Fibroblast of the aortic adventitia (primary cell): ENCODE data around the gene FBXO40. TPM values are rescaled to one million over a fixed set of nuclear protein-coding genes. Genes with fewer than 3 reads are reported as not detected.
"Not testable (repeated sequence)": the region's sequence is repeated elsewhere in the genome, so short reads cannot be mapped to it uniquely, and the experiment has no call there.

Experiments used
- DNase-seq: peaks from one replicate; pipeline ENCODE4 v3.0.0-alpha.2; 2010; ENCODE audit warnings: low read depth
- H3K4me3 ChIP-seq: 2 replicates; pipeline ENCODE4 v1.5.1; 2011; ENCODE audit warnings: low read depth, mild to moderate bottlenecking, control low read depth, low read length, moderate library complexity
- total RNA-seq: library from RNA; depleted of rRNA; stranded (reverse); fragments of >200 nt; gene quantifications from 2 replicates; pipeline ENCODE4 v1.2.3, GENCODE V29; 2012; ENCODE audit warnings: low replicate concordance
- TF ChIP-seq, protein P1 (sequence below): IDR thresholded peaks from 2 replicates; pipeline ENCODE4 v1.5.1; 2011; ENCODE audit warnings: mild to moderate bottlenecking, low read length, control low read depth, inconsistent platforms; ENCODE audit not compliant: insufficient read depth

FBXO40 gene
- total RNA-seq, 1 donor: under 0.01 TPM

DNA sequence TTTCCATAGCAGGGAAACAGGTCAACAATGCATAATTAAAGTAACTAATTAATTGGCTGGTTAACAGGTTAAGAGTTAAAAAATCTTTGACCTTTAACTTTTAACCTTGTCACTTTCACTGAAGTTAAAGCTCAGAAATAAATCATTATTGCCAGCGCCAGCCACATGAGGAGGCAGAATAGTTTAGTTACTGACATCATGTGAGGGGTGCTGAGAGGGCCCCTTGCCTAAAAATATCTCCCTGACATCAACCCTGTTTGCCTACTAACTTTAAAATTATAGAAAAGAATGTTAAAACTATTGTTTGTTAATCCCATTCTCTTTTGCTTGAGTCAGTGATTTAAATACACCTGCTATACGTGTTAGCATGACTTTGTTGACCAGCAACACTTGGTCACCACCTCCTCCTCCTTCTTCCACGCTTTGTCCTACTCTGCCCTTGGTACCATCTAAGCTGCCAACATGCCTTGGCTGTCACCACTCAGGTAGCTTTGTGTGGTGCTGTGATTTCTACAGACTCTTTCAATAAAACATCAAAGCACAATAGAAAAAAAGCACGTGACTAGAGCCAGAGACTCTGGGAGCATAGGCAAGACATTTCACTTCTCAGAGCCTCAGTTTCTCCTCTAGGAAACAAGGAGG is 2.7 kb downstream of the FBXO40 start:
- no peak for DNase-seq
- TF ChIP-seq, protein P1, sequence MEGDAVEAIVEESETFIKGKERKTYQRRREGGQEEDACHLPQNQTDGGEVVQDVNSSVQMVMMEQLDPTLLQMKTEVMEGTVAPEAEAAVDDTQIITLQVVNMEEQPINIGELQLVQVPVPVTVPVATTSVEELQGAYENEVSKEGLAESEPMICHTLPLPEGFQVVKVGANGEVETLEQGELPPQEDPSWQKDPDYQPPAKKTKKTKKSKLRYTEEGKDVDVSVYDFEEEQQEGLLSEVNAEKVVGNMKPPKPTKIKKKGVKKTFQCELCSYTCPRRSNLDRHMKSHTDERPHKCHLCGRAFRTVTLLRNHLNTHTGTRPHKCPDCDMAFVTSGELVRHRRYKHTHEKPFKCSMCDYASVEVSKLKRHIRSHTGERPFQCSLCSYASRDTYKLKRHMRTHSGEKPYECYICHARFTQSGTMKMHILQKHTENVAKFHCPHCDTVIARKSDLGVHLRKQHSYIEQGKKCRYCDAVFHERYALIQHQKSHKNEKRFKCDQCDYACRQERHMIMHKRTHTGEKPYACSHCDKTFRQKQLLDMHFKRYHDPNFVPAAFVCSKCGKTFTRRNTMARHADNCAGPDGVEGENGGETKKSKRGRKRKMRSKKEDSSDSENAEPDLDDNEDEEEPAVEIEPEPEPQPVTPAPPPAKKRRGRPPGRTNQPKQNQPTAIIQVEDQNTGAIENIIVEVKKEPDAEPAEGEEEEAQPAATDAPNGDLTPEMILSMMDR: no peak
- no peak overlapping the region for H3K4me3 ChIP-seq

DNA sequence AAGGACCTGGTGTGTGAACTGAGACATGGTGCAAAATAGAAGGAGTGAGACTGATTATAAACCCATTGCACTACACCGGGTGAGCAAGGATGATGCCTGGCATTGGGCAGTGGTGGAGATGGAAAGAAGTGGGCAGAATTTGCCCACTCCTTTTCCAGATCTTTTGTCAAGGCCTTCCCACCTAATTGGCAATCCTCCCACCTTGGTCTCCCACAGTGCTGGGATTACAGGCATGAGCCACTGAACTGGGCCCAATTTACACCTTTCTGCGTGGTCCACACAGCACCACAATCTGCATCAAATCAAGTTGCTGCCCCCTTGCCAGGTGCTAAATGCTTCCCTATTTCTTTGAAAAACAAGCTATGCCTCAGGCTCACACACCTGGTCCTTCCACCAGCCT is 5.4 kb downstream of the FBXO40 start:
- no peak for DNase-seq
- TF ChIP-seq, protein P1: no peak
- no peak overlapping the region for H3K4me3 ChIP-seq

DNA sequence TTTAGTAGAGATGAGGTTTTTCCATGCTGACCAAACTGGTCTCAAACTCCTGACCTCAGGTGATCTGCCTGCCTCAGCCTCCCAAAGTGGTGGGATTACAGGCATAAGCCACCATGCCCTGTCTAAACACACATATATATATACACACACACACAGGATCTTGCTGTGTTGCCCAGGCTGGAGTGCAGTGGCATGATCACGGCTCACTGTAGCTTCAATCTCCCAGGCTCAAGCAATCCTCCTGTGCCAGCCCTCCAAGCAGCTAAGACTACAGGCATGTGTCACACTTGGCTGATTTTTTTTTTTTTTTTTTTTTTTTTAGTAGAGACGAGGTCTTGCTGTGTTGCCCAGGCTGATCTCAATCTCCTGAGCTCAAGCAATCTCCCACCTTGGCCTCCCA is 6.7 kb downstream of the FBXO40 start:
- not testable (repeated sequence) for H3K4me3 ChIP-seq, DNase-seq

DNA sequence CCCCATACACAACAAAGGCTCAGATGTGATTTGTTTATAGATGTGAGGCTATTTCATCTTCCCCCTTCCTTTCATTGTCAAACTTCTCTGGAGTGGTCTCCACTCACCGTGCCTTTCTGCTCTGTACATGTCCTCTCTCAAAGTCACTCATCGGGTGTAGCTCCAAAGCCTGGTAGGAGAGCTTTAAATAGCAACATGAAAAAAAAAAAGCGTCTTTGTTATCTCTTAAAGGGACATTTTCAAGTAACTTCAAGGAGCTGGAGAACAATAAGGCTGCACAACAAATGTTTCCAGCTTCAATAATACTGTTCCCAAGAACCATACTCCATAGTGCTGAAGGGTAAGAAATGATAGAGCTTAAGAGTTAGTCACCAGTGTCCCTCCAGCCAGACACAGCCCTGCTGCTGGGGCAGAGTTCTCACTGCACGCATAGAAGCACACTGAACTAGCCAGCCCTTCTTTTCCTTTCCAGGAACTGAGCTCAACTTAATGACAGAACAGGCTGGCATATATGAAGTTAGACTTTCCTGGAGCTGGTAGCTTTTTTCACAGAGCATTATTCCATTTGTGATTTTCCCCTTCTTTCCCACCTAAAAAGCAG is 8.1 kb downstream of the FBXO40 start:
- TF ChIP-seq, protein P1: no peak
- no peak for DNase-seq

DNA sequence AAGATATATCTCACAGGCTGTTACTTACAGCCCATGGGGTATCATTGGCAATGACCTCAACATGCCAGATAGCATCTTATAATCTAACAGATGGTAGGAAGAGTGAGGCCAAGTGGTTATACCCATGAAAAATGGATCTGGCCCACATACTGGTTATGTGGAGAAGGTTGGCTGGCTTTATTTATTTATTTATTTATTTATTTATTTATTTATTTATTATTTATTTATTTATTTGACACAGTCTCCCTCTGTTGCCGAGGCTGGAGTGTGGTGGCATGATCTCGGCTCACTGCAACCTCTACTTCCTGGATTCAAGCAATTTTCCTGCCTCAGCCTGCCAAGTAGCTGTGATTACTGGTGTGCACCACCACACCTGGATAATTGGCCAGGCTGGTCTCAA is 11.6 kb downstream of the FBXO40 start:
- no peak overlapping the region for H3K4me3 ChIP-seq
- TF ChIP-seq, protein P1: no peak
- no peak for DNase-seq

More for the DNA sequence above, 8.1 kb downstream of the FBXO40 start:
- H3K4me3 ChIP-seq: no peak overlapping the region

DNA sequence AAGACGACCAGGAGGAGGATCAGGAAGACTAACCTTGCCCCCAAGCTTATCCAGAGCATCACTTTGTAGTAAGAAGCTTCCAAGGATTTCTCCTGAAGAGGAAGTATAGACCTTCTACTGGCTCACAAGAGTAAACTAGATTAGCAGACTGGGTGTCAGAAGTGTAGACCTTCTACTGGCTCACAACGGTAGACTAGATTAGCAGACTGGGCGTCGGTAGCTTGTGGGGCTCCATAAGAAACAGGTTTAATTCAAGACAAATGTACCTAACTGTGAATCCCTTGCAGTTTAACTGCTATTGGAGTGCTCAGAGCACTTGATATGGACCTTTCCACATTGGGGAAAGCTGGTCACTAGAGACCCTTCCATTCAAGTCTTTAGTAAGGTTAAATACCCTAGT is 12.9 kb downstream of the FBXO40 start:
- no peak overlapping the region for H3K4me3 ChIP-seq
- no peak for DNase-seq
- TF ChIP-seq, protein P1: no peak

DNA sequence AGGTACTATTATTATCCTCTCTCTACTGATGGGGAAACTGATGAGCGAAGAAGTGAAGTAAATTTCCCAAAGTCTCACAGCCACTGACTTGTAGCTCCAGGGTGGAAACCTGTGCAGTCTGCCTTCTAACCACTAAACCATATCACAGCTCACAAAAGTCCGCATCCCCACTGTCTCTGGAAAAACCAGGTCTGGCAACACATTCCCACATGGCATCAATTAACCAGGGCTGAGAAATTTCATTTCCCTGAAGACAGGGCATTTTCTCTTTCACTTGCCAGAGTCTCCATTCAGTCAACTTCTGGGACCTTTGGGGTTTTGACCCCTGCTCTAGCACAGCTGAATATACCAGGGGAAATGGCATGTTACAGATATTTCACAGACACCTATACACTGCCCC is 26.5 kb downstream of the FBXO40 start:
- DNase-seq: no peak
- H3K4me3 ChIP-seq: no peak overlapping the region
- TF ChIP-seq, protein P1: no peak
